Fibroblast of pulmonary artery (primary cell): Measurements from ENCODE around the gene KLC3.

Experiments
- DNase-seq: peaks from one replicate; pipeline ENCODE4 v3.0.0-alpha.2; 2010; ENCODE audit warnings: low read depth
- H3K4me3 ChIP-seq: replicated peaks from 2 replicates; pipeline ENCODE4 v1.5.1; 2011; ENCODE audit warnings: low read depth, mild to moderate bottlenecking, control low read depth, low read length, moderate library complexity
- TF ChIP-seq, protein P1 (sequence below): IDR thresholded peaks from 2 replicates; pipeline ENCODE4 v1.5.1; 2011; ENCODE audit warnings: mild to moderate bottlenecking, control low read depth, low read length, inconsistent platforms; ENCODE audit errors: missing control alignments

KLC3 gene

DNA sequence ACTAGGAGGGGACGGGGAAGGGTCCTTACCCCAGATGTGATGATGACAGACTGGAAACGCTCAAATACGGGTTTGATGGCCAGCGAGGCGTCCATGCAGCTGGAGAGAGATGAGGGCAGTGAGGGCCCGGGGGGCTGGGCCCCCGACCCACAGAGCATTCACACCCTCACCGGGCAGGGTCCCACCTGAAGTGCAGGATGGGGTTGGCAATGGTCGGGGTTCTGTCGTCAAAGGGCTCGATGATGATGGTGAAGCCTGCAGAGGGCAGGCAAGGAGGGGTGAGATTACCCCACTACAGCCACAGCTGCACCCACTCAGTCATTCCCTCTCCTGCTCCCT, 16.9 kb downstream of the KLC3 start:
- H3K4me3 ChIP-seq: no peak overlapping the region
- DNase-seq: no peak
- TF ChIP-seq, protein P1, sequence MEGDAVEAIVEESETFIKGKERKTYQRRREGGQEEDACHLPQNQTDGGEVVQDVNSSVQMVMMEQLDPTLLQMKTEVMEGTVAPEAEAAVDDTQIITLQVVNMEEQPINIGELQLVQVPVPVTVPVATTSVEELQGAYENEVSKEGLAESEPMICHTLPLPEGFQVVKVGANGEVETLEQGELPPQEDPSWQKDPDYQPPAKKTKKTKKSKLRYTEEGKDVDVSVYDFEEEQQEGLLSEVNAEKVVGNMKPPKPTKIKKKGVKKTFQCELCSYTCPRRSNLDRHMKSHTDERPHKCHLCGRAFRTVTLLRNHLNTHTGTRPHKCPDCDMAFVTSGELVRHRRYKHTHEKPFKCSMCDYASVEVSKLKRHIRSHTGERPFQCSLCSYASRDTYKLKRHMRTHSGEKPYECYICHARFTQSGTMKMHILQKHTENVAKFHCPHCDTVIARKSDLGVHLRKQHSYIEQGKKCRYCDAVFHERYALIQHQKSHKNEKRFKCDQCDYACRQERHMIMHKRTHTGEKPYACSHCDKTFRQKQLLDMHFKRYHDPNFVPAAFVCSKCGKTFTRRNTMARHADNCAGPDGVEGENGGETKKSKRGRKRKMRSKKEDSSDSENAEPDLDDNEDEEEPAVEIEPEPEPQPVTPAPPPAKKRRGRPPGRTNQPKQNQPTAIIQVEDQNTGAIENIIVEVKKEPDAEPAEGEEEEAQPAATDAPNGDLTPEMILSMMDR: no peak

DNA sequence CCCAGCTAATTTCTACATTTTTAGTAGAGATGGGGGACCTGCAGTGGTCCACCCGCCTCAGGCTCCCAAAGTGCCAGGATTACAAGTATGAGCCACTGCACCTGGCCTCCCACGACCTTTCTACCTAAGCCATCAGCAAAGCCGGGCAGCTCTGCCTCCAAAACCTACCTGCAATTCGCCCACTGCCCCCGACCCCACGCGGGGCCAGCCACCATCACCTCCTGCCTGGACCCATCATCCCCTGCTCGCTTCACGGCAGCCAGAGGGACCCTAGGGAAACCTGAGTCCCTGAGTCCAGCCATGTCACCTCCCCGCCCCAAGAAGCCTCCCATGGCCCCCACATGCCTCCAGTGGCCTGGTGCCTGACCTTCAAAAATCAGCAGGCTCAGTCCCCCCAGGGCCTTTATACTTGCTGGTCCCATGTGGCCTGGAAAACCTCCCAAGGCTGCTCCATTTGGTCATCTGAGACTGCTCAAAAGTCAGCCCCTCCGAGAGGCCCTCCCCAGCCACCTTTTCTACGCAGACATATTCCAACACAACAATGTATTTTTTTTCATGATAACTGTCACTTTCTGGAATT, 17.8 kb downstream of the KLC3 start:
- TF ChIP-seq, protein P1: no peak
- no peak overlapping the region for H3K4me3 ChIP-seq

DNA sequence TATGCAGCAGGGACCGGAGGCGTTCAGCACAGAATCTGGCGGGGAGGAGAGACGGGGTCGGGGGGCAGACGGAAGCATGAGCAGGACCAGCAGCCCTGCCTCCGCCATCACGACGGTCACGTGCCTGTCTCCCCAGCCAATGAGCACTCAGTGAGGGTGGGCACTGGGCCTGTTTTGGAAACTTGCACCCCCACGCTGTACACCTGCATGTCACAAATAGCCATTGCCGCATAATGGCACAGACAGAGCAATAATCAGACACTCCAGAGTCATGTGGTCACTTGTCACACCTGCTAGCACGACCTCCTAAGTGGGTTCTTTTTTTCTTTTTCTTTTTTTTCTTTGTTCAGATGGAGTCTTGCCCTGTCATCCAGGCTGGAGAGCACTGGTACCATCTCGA, 21.1 kb downstream of the KLC3 start:
- DNase-seq: no peak
- TF ChIP-seq, protein P1: no peak
- no peak overlapping the region for H3K4me3 ChIP-seq

More for the DNA sequence above, 17.8 kb downstream of the KLC3 start:
- DNase-seq: no peak

DNA sequence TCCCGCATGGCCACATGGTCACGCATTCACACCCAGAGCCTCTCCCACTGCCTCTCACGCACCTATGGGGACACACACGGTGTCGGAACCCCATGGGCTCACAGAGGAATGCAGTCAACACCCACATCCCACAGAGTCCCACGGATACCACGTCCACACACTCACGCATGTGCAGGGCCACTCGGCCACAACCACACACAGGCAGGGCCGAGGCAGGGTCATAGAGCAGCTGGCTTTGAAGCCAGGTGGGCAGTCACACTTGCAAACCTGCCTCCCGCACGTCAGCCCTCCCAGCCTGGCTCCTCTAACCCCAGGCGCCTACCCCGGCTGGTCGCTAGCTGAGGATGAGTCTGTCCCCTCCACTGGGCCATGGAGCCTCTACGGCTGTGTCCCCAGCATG, 21.7 kb downstream of the KLC3 start:
- no peak overlapping the region for H3K4me3 ChIP-seq
- DNase-seq: no peak
- TF ChIP-seq, protein P1: no peak

DNA sequence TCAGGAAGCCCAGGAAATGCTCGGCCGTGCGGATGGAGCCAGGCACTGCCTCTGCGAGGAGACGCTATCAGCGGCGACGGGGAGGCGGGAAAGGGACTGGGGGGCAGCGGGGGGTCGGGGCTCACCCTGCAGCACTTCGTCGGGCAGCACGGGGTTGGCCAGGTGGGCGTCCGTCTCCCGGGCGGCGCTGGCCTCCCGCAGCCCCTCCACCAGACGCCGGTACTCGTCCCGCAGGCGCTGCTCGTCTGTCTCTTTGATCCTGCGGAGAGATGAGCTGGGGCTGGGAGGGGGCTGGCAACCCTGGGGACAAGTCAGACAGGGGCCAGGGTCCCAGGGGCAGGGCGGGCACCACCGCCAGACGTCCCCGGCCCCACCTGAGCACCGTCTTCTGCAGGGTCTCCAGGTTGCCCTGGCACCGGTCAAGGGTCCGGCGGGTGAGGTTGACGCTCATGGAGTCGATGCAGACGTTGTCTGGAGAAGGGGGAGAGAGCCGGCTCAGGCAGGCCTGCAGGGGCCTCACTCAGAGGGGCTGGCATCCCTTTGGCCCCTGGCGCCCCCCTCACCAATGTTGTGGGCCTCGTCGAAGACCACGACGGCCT, 23.4 kb downstream of the KLC3 start:
- TF ChIP-seq, protein P1: no peak
- DNase-seq: no peak

DNA sequence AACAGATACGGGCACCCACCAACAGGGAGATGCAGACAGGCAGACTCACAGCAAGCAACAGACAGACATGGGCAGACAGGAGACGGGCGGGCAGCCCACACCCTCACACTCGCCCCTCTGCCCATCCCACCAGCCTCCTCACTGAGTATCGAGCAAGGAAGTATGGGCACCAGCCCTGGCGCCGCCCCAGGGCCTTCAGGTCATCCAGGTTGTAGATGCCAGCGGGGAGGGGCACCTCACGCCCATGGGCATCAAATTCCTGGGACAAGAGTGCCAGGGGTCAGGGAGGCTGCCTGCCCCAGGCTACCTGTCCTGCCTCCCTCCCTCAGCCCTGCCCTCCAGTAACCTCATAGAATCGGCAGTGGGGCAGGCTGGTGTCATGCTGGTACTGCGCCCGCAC, 24.1 kb downstream of the KLC3 start:
- no peak overlapping the region for H3K4me3 ChIP-seq
- DNase-seq: no peak
- TF ChIP-seq, protein P1: no peak

More for the DNA sequence above, 23.4 kb downstream of the KLC3 start:
- H3K4me3 ChIP-seq: no peak overlapping the region

DNA sequence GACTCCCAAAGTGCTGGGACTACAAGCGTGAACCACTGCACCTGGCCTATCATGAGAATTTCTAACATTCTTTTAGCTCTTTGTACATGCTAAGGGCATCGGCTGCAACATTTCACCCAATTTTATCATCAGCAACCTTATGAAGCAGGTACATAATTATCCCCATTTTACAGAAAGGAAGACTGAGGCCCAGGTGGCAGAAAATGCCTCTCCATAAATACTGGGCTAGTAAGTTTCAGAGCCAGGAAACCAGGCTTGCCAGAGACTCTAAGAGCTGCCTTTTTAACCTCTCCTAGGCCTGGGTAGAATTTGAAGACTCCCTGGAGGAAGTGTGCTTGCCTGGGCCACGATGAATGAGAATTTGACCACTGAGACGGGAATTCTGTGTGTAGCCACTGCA, 27.6 kb downstream of the KLC3 start:
- DNase-seq: no peak
- H3K4me3 ChIP-seq: no peak overlapping the region
- TF ChIP-seq, protein P1: no peak
